Tibial artery (tissue), 4 donors: ENCODE results near the gene MRPS18A.

Experiments
- DNase-seq, 2 donors: peaks; one replicate each; pipeline ENCODE4 v3.0.0-alpha.2; 2019
- H3K27ac ChIP-seq, 2 donors: fragments of 200-600 bp; sonication (generic) in 1 of 2; 1 replicate in 1 of 2; 2 replicates in 1 of 2; pipeline ENCODE4 v1.5.1; 2018 to 2019; ENCODE audit warnings: mild to moderate bottlenecking in 1 of 2
- H3K27me3 ChIP-seq, 2 donors: fragments of 200-600 bp; sonication (generic) in 1 of 2; one replicate each; pipeline versions ENCODE4 v1.5.1 to v1.6.0; 2016 to 2019
- H3K36me3 ChIP-seq, 3 donors: fragments of 200-600 bp; sonication (generic) in 2 of 3; one replicate each; pipeline ENCODE4 v1.5.1; 2016 to 2019; ENCODE audit warnings: mild to moderate bottlenecking in 2 of 3
- H3K4me1 ChIP-seq, 4 donors: fragments of 200-600 bp; sonication (generic) in 2 of 4; 1 replicate in 3 of 4; 2 replicates in 1 of 4; pipeline ENCODE4 v1.5.1; 2016 to 2019
- H3K4me3 ChIP-seq, 2 donors: fragments of 200-600 bp; sonication (generic) in 1 of 2; 1 replicate in 1 of 2; 2 replicates in 1 of 2; pipeline ENCODE4 v1.5.1; 2018 to 2019; ENCODE audit warnings: mild to moderate bottlenecking in 2 of 2
- H3K9me3 ChIP-seq, 3 donors: fragments of 200-600 bp; sonication (generic) in 1 of 3; one replicate each; pipeline ENCODE4 v1.5.1; 2016 to 2019
- intact Hi-C: fragments of 100-400 bp; cut with DNase I; formaldehyde crosslinking; loops from one replicate; pipeline ENCODE4 v1.15.0; 2023; ENCODE audit warnings: low total_unique reads
- TF ChIP-seq, protein P1 (sequence below), 2 experiments: fragments of 200-600 bp in 1 of 2; fragments of 450-650 bp in 1 of 2; IDR thresholded peaks; one replicate each; pipeline ENCODE4 v1.5.1; 2017 to 2019; ENCODE audit warnings: antibody characterized with exemption in 2 of 2, mild to moderate bottlenecking in 1 of 2, moderate library complexity in 1 of 2

Gene MRPS18A

DNA sequence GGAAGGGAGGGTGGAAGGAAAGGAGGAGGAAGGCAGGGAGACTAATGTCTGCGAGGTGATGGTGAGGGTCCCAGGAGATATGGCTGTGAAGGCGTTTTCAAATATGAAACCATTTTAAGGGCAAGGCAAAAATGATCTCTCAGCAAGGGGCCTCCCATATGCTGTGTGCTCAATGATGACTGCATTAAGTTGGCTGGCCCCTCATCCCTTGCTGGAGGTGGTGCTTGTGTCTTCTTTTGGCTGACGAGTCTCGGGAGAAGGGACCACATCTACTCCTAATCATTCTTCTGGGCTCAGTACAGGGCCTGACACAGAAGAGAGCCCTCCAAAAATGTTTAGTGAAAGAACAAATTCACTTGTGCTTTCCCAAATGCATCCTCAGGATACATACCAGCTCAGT, 23.0 kb upstream of the MRPS18A start:
- DNase-seq, result no peak
- peaks cover 0 to 11% (median 9%) of the 10 kb centered on the region in 4 donors for H3K4me1 ChIP-seq
- H3K27me3 ChIP-seq, result peaks cover 0 to 3% of the 10 kb centered on the region in 2 donors
- no peak overlapping the region for H3K27ac ChIP-seq
- intact Hi-C loops, result no loop called here
- no peak overlapping the region for H3K4me3 ChIP-seq
- TF ChIP-seq, protein P1, sequence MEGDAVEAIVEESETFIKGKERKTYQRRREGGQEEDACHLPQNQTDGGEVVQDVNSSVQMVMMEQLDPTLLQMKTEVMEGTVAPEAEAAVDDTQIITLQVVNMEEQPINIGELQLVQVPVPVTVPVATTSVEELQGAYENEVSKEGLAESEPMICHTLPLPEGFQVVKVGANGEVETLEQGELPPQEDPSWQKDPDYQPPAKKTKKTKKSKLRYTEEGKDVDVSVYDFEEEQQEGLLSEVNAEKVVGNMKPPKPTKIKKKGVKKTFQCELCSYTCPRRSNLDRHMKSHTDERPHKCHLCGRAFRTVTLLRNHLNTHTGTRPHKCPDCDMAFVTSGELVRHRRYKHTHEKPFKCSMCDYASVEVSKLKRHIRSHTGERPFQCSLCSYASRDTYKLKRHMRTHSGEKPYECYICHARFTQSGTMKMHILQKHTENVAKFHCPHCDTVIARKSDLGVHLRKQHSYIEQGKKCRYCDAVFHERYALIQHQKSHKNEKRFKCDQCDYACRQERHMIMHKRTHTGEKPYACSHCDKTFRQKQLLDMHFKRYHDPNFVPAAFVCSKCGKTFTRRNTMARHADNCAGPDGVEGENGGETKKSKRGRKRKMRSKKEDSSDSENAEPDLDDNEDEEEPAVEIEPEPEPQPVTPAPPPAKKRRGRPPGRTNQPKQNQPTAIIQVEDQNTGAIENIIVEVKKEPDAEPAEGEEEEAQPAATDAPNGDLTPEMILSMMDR (IDR thresholded peaks at IDR 0.05), result no peak
- no peaks in the 10 kb centered on the region for H3K9me3 ChIP-seq
- H3K36me3 ChIP-seq, result no peaks in the 10 kb centered on the region

DNA sequence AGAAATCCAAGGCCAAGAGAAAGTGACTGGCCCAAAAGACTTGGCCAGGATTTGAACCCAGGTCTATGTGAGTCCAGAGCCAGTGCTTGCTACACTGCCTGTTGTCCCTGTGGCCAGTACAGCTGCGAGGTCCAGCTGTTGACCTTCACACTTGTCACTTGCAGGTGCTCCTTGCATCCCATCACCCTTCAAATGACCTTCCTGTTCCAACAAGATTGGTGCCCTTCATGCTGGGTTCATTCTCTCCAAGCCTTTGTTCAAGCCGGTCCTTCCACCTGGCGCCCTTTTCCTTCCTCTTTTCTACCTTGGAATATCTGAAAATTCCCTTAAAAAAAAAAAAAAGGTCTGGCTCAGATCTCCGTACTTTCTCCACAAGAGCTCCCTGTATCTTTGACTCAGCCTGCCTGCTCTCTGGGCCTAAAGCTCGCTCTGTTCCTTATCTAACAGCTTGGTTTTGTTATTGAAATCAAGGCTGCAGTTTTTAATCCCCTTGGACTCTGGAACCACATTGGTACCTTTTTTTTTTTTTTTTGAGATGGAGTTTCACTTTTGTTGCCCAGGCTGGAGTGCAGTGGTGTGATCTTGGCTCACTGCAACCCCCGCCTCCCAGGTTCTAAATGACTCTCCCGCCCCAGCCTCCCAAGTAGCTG, 22.2 kb upstream of the MRPS18A start:
- H3K4me3 ChIP-seq, result no peak overlapping the region
- H3K27me3 ChIP-seq, result peaks cover 0 to 3% of the 10 kb centered on the region in 2 donors
- TF ChIP-seq, protein P1 (IDR thresholded peaks at IDR 0.05), result no peak
- H3K36me3 ChIP-seq, result no peaks in the 10 kb centered on the region
- H3K9me3 ChIP-seq, result no peaks in the 10 kb centered on the region
- intact Hi-C loops, result loop anchor here (10.0 kb wide), 1 partner anchor 55 kb away; no protein-coding TSS in a partner anchor
- no peak for DNase-seq
- no peak overlapping the region for H3K27ac ChIP-seq
- peaks cover 0 to 11% (median 9%) of the 10 kb centered on the region in 4 donors for H3K4me1 ChIP-seq

DNA sequence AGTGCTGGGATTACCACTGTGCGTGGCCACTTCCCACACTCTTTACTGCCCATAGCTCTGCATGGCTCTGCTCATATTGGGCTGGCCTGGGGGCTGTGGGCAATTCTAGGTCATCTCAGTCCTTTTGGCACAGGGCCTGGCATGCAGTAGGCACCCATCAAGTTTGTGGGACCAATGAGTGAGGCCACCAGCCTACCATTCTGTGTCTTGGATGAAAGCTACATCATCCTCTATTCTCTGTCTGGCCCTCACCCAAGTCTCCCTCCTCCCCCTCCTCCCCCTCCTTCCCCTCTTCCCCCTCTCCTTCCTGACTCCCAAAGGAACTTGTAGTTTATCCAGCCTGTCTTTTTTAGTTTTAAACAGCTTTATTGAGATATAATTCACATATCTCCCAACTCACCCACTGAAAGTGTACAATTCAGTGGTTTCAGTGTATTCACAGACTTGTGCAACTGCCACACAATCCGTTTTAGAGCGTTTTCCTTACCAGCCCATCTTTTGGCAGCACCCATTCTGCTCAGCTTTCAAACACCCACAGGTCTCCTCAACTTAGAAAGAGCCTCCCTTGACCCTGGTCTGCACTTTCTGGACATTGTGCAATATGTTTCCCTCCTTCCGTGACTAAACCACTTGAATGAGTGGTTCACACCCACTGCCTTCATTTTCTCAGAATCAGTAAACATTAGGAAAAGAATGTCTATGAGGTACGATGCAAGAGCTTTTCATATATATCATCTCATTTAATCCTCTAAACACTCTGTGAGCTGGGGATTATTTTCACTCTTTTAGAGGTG, 21.5 kb upstream of the MRPS18A start:
- no peak for DNase-seq
- Histone ChIP-seq H3K36me3 (no peaks in the 10 kb centered on the region), H3K9me3 (no peaks in the 10 kb centered on the region), H3K27ac (no peak overlapping the region), H3K4me3 (no peak overlapping the region), H3K4me1 (peaks cover 0 to 11% (median 9%) of the 10 kb centered on the region in 4 donors), H3K27me3 (peaks cover 0 to 3% of the 10 kb centered on the region in 2 donors)
- TF ChIP-seq, protein P1 (IDR thresholded peaks at IDR 0.05), result no peak
- intact Hi-C loops, result loop anchor here (10.0 kb wide), 1 partner anchor 56 kb away; no protein-coding TSS in a partner anchor

GRCh38 chr6:43707767-43708166, 20.2 kb upstream of the MRPS18A start:
- TF ChIP-seq, protein P1 (IDR thresholded peaks at IDR 0.05), result no peak
- Histone ChIP-seq H3K27ac (no peak overlapping the region), H3K9me3 (no peaks in the 10 kb centered on the region), H3K4me1 (peaks cover 0 to 16% (median 14%) of the 10 kb centered on the region in 4 donors), H3K4me3 (no peak overlapping the region), H3K27me3 (peaks cover 0 to 3% of the 10 kb centered on the region in 2 donors), H3K36me3 (no peaks in the 10 kb centered on the region)
- no peak for DNase-seq
- intact Hi-C loops, result loop anchor here (10.0 kb wide), 1 partner anchor 57 kb away; no protein-coding TSS in a partner anchor

DNA sequence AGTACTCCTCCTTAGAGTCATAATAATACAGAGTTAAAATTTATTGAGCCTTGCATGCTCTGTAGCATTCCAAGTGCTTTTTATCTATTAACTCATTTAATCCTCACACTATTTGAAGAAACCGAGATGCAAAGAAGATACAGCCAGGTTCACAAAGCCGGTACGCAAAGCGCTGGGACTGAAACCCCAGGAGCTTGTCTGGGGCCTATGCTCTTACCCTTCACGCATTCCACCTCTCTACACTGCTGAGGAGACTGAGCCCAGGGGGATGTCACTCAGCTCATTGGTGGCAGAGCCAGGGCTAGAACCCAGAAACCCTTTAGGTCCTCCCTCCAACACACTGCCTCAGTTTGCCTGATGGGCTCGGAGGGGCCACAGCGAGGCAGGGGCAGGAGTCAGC, 19.7 kb upstream of the MRPS18A start:
- TF ChIP-seq, protein P1 (IDR thresholded peaks at IDR 0.05), result no peak
- no peak overlapping the region for H3K4me3 ChIP-seq
- no peaks in the 10 kb centered on the region for H3K36me3 ChIP-seq
- no peaks in the 10 kb centered on the region for H3K9me3 ChIP-seq
- peaks cover 0 to 3% of the 10 kb centered on the region in 2 donors for H3K27me3 ChIP-seq
- no peak for DNase-seq
- intact Hi-C loops, result loop anchor here (10.0 kb wide), 1 partner anchor 58 kb away; no protein-coding TSS in a partner anchor
- no peak overlapping the region for H3K27ac ChIP-seq
- H3K4me1 ChIP-seq, result peaks cover 0 to 21% (median 18%) of the 10 kb centered on the region in 4 donors
